ENCODE measurements around the gene PKIB. TPM values are rescaled to one million over a fixed set of nuclear protein-coding genes. Genes with fewer than 3 reads are reported as not detected.

Gene PKIB
- total and polyA plus RNA-seq, 2 donors from 2014 or later = 5.1 to 5.3 TPM

- FAIRE-seq = no peak
- H3K27ac ChIP-seq (ENCODE audit: low read depth in 2 of 2, low read length in 2 of 2) = no peak overlapping the region
Measured at GRCh38 chr6:122647765-122648164, 37.6 kb downstream of the PKIB start.

GRCh38 chr6:122648726-122649125 is 38.5 kb downstream of the PKIB start:
- H3K27ac ChIP-seq (ENCODE audit: low read depth in 2 of 2, low read length in 2 of 2) = no peak overlapping the region
- no peak for FAIRE-seq
- intact Hi-C loops (cut with DNase I) = no loop called here

More at GRCh38 chr6:122647765-122648164, 37.6 kb downstream of the PKIB start:
- TF ChIP-seq CTCF (IDR thresholded peaks at IDR 0.05; ENCODE audit: borderline replicate concordance, extremely low read depth, insufficient read depth) = no peak
- Histone ChIP-seq H3K27me3 (ENCODE audit: control insufficient read depth, insufficient read depth, low read length) (no peaks in the 10 kb centered on the region), H3K9me3 (ENCODE audit: control insufficient read depth in 2 of 3, insufficient read depth in 1 of 3, low read length in 3 of 3) (no peaks in the 10 kb centered on the region), H3K9ac (ENCODE audit: low read length in 3 of 3) (no peak overlapping the region), H3K36me3 (ENCODE audit: control insufficient read depth in 2 of 3, insufficient read depth in 3 of 3, low read length in 3 of 3) (no peaks in the 10 kb centered on the region), H3K4me1 (ENCODE audit: control insufficient read depth in 2 of 3, insufficient read depth in 2 of 3, low read depth in 1 of 3, low read length in 3 of 3) (no peaks in the 10 kb centered on the region), H3K4me3 (ENCODE audit: low read length in 3 of 3) (no peak overlapping the region)
- no peak for DNase-seq
- intact Hi-C loops (cut with DNase I) = no loop called here

DNA sequence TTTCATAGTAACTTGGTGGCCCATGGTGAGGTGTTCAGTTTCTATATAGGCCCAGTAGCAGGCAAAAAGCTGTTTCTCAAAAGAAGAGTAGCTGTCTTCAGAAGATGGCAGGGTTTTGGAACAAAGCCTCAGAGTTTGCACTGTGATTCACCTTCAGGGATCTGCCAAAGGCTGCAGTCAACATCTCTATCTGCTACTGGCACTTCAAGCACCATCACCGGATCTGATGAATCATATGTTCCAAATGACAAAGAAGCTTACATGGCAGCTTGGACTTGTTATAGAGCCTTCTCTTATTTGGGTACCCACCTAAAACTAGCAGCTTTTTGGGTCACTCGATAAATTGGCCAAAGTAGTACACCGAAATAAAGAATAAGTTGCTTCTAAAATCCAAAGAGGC is 39.5 kb downstream of the PKIB start:
- H3K9ac ChIP-seq (ENCODE audit: low read length in 3 of 3) = no peak overlapping the region
- no peaks in the 10 kb centered on the region for H3K27me3 ChIP-seq (ENCODE audit: control insufficient read depth, insufficient read depth, low read length)
- intact Hi-C loops (cut with DNase I) = no loop called here
- FAIRE-seq (no peak), DNase-seq (no peak)
- H3K4me3 ChIP-seq (ENCODE audit: low read length in 3 of 3) = no peak overlapping the region
- no peaks in the 10 kb centered on the region for H3K9me3 ChIP-seq (ENCODE audit: control insufficient read depth in 2 of 3, insufficient read depth in 1 of 3, low read length in 3 of 3)
- TF ChIP-seq CTCF (IDR thresholded peaks at IDR 0.05; ENCODE audit: borderline replicate concordance, extremely low read depth, insufficient read depth) = no peak
- no peaks in the 10 kb centered on the region for H3K36me3 ChIP-seq (ENCODE audit: control insufficient read depth in 2 of 3, insufficient read depth in 3 of 3, low read length in 3 of 3)
- no peaks in the 10 kb centered on the region for H3K4me1 ChIP-seq (ENCODE audit: control insufficient read depth in 2 of 3, insufficient read depth in 2 of 3, low read depth in 1 of 3, low read length in 3 of 3)
- H3K27ac ChIP-seq (ENCODE audit: low read depth in 2 of 2, low read length in 2 of 2) = no peak overlapping the region

More at GRCh38 chr6:122648726-122649125, 38.5 kb downstream of the PKIB start:
- DNase-seq = no peak
- TF ChIP-seq CTCF (IDR thresholded peaks at IDR 0.05; ENCODE audit: borderline replicate concordance, extremely low read depth, insufficient read depth) = no peak
- Histone ChIP-seq H3K9ac (ENCODE audit: low read length in 3 of 3) (no peak overlapping the region), H3K4me1 (ENCODE audit: control insufficient read depth in 2 of 3, insufficient read depth in 2 of 3, low read depth in 1 of 3, low read length in 3 of 3) (no peaks in the 10 kb centered on the region), H3K4me3 (ENCODE audit: low read length in 3 of 3) (no peak overlapping the region), H3K27me3 (ENCODE audit: control insufficient read depth, insufficient read depth, low read length) (no peaks in the 10 kb centered on the region), H3K36me3 (ENCODE audit: control insufficient read depth in 2 of 3, insufficient read depth in 3 of 3, low read length in 3 of 3) (no peaks in the 10 kb centered on the region), H3K9me3 (ENCODE audit: control insufficient read depth in 2 of 3, insufficient read depth in 1 of 3, low read length in 3 of 3) (no peaks in the 10 kb centered on the region)

- no peaks in the 10 kb centered on the region for H3K36me3 ChIP-seq (ENCODE audit: control insufficient read depth in 2 of 3, insufficient read depth in 3 of 3, low read length in 3 of 3)
- no peaks in the 10 kb centered on the region for H3K9me3 ChIP-seq (ENCODE audit: control insufficient read depth in 2 of 3, insufficient read depth in 1 of 3, low read length in 3 of 3)
- TF ChIP-seq CTCF (IDR thresholded peaks at IDR 0.05; ENCODE audit: borderline replicate concordance, extremely low read depth, insufficient read depth) = no peak
- intact Hi-C loops (cut with DNase I) = no loop called here
- DNase-seq = no peak
- FAIRE-seq = no peak
- H3K4me1 ChIP-seq (ENCODE audit: control insufficient read depth in 2 of 3, insufficient read depth in 2 of 3, low read depth in 1 of 3, low read length in 3 of 3) = no peaks in the 10 kb centered on the region
- no peaks in the 10 kb centered on the region for H3K27me3 ChIP-seq (ENCODE audit: control insufficient read depth, insufficient read depth, low read length)
- H3K4me3 ChIP-seq (ENCODE audit: low read length in 3 of 3) = no peak overlapping the region
- H3K9ac ChIP-seq (ENCODE audit: low read length in 3 of 3) = no peak overlapping the region
- no peak overlapping the region for H3K27ac ChIP-seq (ENCODE audit: low read depth in 2 of 2, low read length in 2 of 2)
Measured at GRCh38 chr6:122650403-122650802, 40.2 kb downstream of the PKIB start.
